HG02885 (cell line): ENCODE results near the gene PTGS1.
"Not testable (repeated sequence)": the region's sequence is repeated elsewhere in the genome, so short reads cannot be mapped to it uniquely, and the experiment has no call there.

Experiments
- ATAC-seq: cut with Tn5 transposase; IDR thresholded peaks from one replicate; pipeline ENCODE4 v1.9.1; 2021; ENCODE audit warnings: mild to moderate bottlenecking; ENCODE audit not compliant: unreplicated experiment, poor library complexity

The PTGS1 gene

DNA sequence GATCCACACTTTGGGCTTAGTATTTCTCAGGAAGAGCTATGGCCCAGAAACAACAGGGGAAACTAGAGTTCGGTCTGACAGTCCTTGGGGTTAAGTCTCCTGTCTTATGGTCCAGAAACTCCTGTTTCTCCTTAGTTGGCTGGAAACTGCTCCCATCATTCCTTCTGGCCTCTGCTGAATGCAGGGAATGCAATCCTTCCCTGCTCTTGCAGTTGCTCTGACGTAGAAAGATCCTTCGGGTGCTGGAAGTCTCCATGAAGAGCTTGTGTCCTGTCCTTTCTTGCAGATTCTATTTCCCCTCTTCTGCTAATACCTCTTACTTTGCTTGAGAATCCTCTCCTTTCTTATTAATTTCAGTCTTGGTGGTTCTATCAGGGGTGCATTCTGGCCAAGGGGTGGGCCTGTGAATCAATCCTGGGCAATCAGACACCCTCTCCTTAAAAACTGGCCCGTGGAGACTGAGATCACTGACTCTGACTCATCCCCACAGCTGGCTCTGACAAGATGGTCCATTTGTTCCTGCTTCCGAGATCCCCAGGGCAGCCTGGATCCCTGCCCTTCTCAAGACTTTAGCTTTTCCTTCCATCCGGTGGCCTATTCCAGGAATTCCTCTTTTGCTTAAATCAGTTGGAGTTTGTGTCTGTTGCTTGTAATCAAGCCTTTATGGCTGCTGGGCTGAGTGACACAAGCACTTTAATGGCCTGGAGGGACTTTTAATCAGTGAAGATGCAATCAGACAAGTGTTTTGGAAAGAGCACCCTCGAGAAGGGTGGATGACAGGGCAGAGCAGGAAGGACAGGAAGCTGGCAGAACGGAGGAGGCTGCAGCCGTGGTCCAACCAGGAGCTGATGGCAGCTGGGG is 23.7 kb downstream of the PTGS1 start:
- ATAC-seq, result no peak

GRCh38 chr9:122396614-122397148 is 25.9 kb downstream of the PTGS1 start:
- ATAC-seq, result no peak

- no peak for ATAC-seq
These were observed 26.9 kb downstream of the PTGS1 start for GRCh38 chr9:122397749-122398148.

GRCh38 chr9:122398371-122398924 is 27.6 kb downstream of the PTGS1 start:
- no peak for ATAC-seq

GRCh38 chr9:122401896-122402295 is 31.1 kb downstream of the PTGS1 start:
- no peak for ATAC-seq

DNA sequence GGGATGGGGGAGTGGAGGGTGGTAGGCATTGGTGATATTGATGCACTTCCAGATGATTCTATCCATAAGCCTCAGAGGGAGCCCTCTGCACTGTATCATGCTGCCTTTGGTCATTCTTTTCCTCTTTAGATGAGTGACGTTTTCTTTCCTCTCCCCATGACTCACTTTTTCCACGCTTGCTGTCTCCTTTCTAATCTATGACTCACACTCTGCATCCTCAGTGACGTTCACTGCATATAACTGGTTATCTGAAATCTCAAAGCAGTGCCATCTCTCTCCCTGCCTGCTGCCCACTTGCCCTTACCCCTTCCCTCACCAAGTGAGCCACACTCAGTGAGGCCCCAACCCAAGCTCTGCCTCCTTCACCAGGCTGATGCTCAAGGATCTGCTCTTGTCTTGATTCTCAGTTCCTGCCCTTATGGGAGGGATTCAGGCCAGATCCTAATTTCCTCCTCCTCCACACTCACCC is 31.6 kb downstream of the PTGS1 start:
- no peak for ATAC-seq

- no peak for ATAC-seq
These were observed 32.0 kb downstream of the PTGS1 start for GRCh38 chr9:122402874-122403273.

DNA sequence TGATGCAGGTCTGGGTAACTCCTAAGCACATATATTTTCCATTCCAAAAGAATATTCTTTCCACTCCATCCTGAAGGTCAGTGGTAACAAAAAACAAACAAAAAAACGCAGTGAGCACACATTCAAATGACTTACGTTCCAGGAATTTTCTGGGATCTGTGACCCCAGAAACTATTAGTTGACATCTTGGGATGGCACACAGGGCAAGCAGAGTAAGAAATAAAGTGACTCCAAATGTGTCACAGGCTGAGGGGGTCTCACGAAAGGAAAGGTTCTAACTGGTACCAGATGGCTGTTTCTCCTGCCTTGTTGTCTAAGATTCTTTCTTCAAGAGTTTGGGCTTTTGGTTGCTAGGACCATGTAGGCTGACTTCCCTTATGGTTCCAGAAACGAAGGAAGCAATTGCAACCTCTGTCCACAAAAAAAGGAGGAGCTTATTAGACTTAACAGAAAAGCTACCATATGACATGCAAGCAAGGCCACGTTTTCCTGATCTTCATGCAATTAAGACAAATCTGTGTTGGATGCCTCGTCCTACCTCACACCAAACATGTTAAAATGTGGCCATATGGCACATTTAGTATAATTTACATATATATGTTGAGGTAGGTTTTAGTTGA is 32.7 kb downstream of the PTGS1 start:
- no peak for ATAC-seq

DNA sequence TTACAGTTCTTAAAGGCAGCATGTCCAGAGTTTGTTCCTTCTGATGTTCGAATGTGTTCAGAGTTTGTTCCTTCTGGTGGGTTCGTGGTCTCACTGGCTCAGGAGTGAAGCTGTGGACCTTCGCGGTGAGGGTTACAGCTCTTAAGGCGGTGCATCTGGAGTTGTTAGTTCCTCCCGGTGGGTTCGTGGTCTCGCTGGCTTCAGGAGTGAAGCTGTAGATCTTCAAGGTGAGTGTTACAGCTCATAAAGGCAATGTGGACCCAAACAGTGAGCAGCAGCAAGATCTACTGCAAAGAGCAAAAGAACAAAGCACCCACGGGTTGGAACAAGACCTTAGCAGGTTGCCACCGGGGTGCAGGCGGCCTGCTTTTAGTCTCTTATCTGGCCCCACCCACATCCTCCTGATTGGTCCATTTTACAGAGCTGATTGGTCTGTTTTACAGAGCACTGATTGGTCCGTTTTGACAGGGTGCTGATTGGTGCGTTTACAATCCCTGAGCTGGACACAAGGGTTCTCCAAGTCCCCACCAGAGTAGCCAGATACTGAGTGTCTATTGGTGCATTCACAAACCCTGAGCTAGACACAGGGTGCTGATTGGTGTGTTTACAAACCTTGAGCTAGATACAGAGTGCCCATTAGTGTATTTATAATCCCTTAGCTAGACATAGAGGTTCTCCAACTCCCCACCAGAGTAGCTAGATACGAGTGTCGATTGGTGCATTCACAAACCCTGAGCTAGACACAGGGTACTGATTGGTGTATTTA is 34.7 kb downstream of the PTGS1 start:
- not testable (repeated sequence) for ATAC-seq

GRCh38 chr9:122406070-122406890 is 35.5 kb downstream of the PTGS1 start:
- ATAC-seq, result no peak

DNA sequence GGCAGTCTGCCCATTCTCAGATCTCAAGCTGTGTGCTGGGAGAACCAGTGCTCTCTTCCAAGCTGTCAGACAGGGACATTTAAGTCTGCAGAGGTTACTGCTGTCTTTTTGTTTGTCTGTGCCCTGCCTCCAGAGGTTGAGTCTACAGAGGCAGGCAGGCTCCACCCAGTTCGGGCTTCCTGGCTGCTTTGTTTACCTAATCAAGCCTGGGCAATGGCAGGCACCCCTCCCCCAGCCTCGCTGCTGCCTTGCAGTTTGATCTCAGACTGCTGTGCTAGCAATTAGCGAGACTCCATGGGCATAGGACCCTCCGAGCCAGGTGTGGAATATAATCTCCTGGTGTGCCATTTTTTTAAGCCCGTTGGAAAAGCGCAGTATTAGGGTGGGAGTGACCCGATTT is 43.3 kb downstream of the PTGS1 start:
- not testable (repeated sequence) for ATAC-seq

GRCh38 chr9:122418016-122418415 is 47.2 kb downstream of the PTGS1 start:
- no peak for ATAC-seq

DNA sequence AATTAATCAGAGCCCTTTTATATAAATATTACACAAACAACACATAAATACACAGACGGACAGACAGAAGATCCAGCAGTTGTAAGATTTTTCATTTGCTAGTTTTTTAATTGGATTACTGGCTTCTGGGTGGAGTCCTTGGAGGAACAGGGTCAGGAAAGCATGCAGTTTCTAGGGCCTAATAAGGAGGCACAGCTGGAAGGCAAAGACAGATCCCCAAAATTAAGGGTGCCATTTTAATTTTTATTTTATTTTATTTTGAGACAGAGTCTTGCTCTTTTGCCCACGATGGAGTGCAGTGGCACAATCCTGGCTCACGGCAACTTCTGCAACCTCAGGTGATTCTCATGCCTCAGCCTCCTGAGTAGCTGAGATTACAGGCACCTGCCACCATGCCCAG is 49.5 kb downstream of the PTGS1 start:
- no peak for ATAC-seq

GRCh38 chr9:122425087-122425486 is 54.3 kb downstream of the PTGS1 start:
- no peak for ATAC-seq

GRCh38 chr9:122426723-122427122 is 55.9 kb downstream of the PTGS1 start:
- ATAC-seq, result no peak

- ATAC-seq, result no peak
These were observed 71.7 kb downstream of the PTGS1 start for GRCh38 chr9:122442568-122442967.

GRCh38 chr9:122444041-122444733 is 73.4 kb downstream of the PTGS1 start:
- ATAC-seq, result no peak
